Activated CD8-positive, alpha-beta T cell treated with anti-CD3 and anti-CD28 coated beads for 36 hours (primary cell): ENCODE results near the gene NUDT1. TPM values are rescaled to one million over a fixed set of nuclear protein-coding genes. Genes with fewer than 3 reads are reported as not detected.
A peak's percentile ranks its signal among the peaks of the same experiment; 100 is the strongest.

Source experiments
- ATAC-seq: fragments of 200-7000 bp; cut with Tn5 transposase; one replicate; pipeline ENCODE4 v1.10.0; 2021; ENCODE audit warnings: mild to moderate bottlenecking, moderate library complexity
- CTCF ChIA-PET: fragments of 350-600 bp; sonication (Branson Sonifier 250); formaldehyde crosslinking; loops from one replicate; lab custom pipeline; 2021; ENCODE audit warnings: antibody characterized with exemption; lab: Charles Lee
- POLR2A ChIA-PET: fragments of 350-600 bp; sonication (Branson Sonifier 250); formaldehyde crosslinking; loops from one replicate; lab custom pipeline; 2021; ENCODE audit warnings: antibody characterized with exemption; lab: Charles Lee
- DNase-seq: peaks from one replicate; pipeline ENCODE4 v3.0.0-alpha.2; 2020
- H3K27ac Mint-ChIP-seq: one replicate; pipeline ENCODE4 v1.8.0; 2021; ENCODE audit warnings: mild to moderate bottlenecking, mixed read lengths
- H3K27me3 Mint-ChIP-seq: one replicate; pipeline ENCODE4 v1.8.0; 2021; ENCODE audit warnings: mixed read lengths
- H3K36me3 Mint-ChIP-seq: one replicate; pipeline ENCODE4 v1.8.0; 2021; ENCODE audit warnings: low read depth, mixed read lengths
- H3K4me1 Mint-ChIP-seq: one replicate; pipeline ENCODE4 v1.8.0; 2021; ENCODE audit warnings: low read depth, mixed read lengths
- H3K4me3 Mint-ChIP-seq: one replicate; pipeline ENCODE4 v1.8.0; 2021; ENCODE audit warnings: mild to moderate bottlenecking, moderate library complexity, mixed read lengths
- H3K9me3 Mint-ChIP-seq: one replicate; pipeline ENCODE4 v1.8.0; 2021; ENCODE audit warnings: mixed read lengths
- CTCF ChIP-seq: fragments of 200-600 bp; IDR thresholded peaks from one replicate; pipeline ENCODE4 v1.8.0; 2022; ENCODE audit warnings: antibody characterized with exemption, mild to moderate bottlenecking
- intact Hi-C: fragments of 100-400 bp; cut with micrococcal nuclease; formaldehyde crosslinking; loops from one replicate; pipeline ENCODE4 v1.10.0; 2022
- total RNA-seq, 2 experiments: library from RNA; stranded (reverse); gene quantifications; one replicate each; pipeline ENCODE4 v1.2.3, GENCODE V29; 2021

The NUDT1 gene
- total RNA-seq, 2 experiments from 2014 or later, result 90.2 to 93.9 TPM

- no peak overlapping the region for H3K4me3 Mint-ChIP-seq
- ATAC-seq (no peak), DNase-seq (no peak)
- peaks cover 31% of the 10 kb centered on the region for H3K4me1 Mint-ChIP-seq
- ChIA-PET POLR2A (interaction anchor here (3.5 kb wide), 1 partner anchor 11 kb away, joined by 30 read pairs; the partner anchor contains the start of genes MRM2 and NUDT1), CTCF (interaction anchor here (1.4 kb wide), 1 partner anchor 36 kb away, joined by 3 read pairs; no protein-coding TSS in a partner anchor)
- intact Hi-C loops, result no loop called here
- no peak overlapping the region for H3K27ac Mint-ChIP-seq
- H3K27me3 Mint-ChIP-seq, result no peaks in the 10 kb centered on the region
- no peaks in the 10 kb centered on the region for H3K9me3 Mint-ChIP-seq
- H3K36me3 Mint-ChIP-seq, result peaks cover 26% of the 10 kb centered on the region
- no peak for TF ChIP-seq CTCF
Observed at GRCh38 chr7:2230882-2231281, 11.1 kb upstream of the NUDT1 start.

GRCh38 chr7:2231992-2232765, 9.8 kb upstream of the NUDT1 start:
- TF ChIP-seq CTCF, result no peak
- no peaks in the 10 kb centered on the region for H3K9me3 Mint-ChIP-seq
- H3K27ac Mint-ChIP-seq, result peak overlapping the region; percentile 79
- H3K4me3 Mint-ChIP-seq, result peak overlapping the region; percentile 89
- DNase-seq (peak; percentile 39), ATAC-seq (peak; percentile 37)
- H3K36me3 Mint-ChIP-seq, result peaks cover 28% of the 10 kb centered on the region
- no peaks in the 10 kb centered on the region for H3K27me3 Mint-ChIP-seq
- H3K4me1 Mint-ChIP-seq, result peaks cover 31% of the 10 kb centered on the region
- intact Hi-C loops, result no loop called here
- ChIA-PET CTCF (interaction anchor here (0.7 to 2.0 kb wide), 5 partner anchors 9 to 192 kb away, joined by 3 to 14 read pairs (median 3); partner anchors contain the start of genes MRM2 and NUDT1), POLR2A (interaction anchor here (0.6 to 3.5 kb wide), 5 partner anchors 8 to 122 kb away, joined by 3 to 30 read pairs (median 3); partner anchors contain the start of genes EIF3B, MRM2 and NUDT1)

- POLR2A ChIA-PET, result interaction anchor here (0.6 to 3.5 kb wide), 3 partner anchors 8 to 28 kb away, joined by 3 to 30 read pairs (median 3); partner anchors contain the start of genes MRM2 and NUDT1
- Mint-ChIP-seq H3K4me3 (peak within 1 kb of the TSS; percentile 89), H3K4me1 (peaks cover 29% of the 10 kb centered on the region), H3K36me3 (peaks cover 30% of the 10 kb centered on the region), H3K27ac (peak within 1 kb of the TSS; percentile 87), H3K9me3 (no peaks in the 10 kb centered on the region), H3K27me3 (no peaks in the 10 kb centered on the region)
- no peak for TF ChIP-seq CTCF
- CTCF ChIA-PET, result interaction anchor here (1.2 to 2.0 kb wide), 3 partner anchors 12 to 193 kb away, joined by 3 to 14 read pairs (median 3); no protein-coding TSS in a partner anchor
- DNase-seq (peak; percentile 91), ATAC-seq (peak; percentile 96)
- intact Hi-C loops, result no loop called here
Observed at GRCh38 chr7:2232766-2233520, 9.1 kb upstream of the NUDT1 start, which contains the start of gene MAD1L1. TSS of gene MAD1L1 (minus strand) at chr7:2232945. CDS start at chr7:2230133, 2,812 bp downstream.

GRCh38 chr7:2233926-2234325, 8.1 kb upstream of the NUDT1 start:
- H3K4me1 Mint-ChIP-seq, result peaks cover 29% of the 10 kb centered on the region
- intact Hi-C loops, result no loop called here
- POLR2A ChIA-PET, result interaction anchor here (0.7 kb wide), 1 partner anchor 664 kb away, joined by 3 read pairs; no protein-coding TSS in a partner anchor
- DNase-seq, result no peak
- no peak for TF ChIP-seq CTCF
- H3K27ac Mint-ChIP-seq, result no peak overlapping the region
- CTCF ChIA-PET, result no interaction called here
- no peak for ATAC-seq
- peak overlapping the region; percentile 46 for H3K4me3 Mint-ChIP-seq
- H3K9me3 Mint-ChIP-seq, result no peaks in the 10 kb centered on the region
- peaks cover 35% of the 10 kb centered on the region for H3K36me3 Mint-ChIP-seq
- H3K27me3 Mint-ChIP-seq, result no peaks in the 10 kb centered on the region
